Epithelial cell of proximal tubule (primary cell): ENCODE results near the gene SREBF1. TPM values are rescaled to one million over a fixed set of nuclear protein-coding genes. Genes with fewer than 3 reads are reported as not detected.

Experiments used
- DNase-seq: peaks from one replicate; pipeline ENCODE4 v3.0.0-alpha.2; 2011; ENCODE audit warnings: low read depth
- H3K4me3 ChIP-seq: 2 replicates; pipeline ENCODE4 v1.5.1; 2011; ENCODE audit warnings: low read depth, mild to moderate bottlenecking, low read length
- CTCF ChIP-seq: conservative IDR thresholded peaks from 2 replicates; pipeline ENCODE4 v1.5.1; 2012; ENCODE audit warnings: low read depth, mild to moderate bottlenecking, low read length
- total RNA-seq: library from RNA; depleted of rRNA; stranded (reverse); fragments of >200 nt; gene quantifications from 2 replicates; pipeline ENCODE4 v1.2.3, GENCODE V29; 2015

The SREBF1 gene
- total RNA-seq, 1 donor from 2014 or later: 58.3 TPM

- H3K4me3 ChIP-seq: no peak overlapping the region
- DNase-seq: no peak
- TF ChIP-seq CTCF: no peak
Measured at GRCh38 chr17:17824783-17825614, 11.8 kb downstream of the SREBF1 start.

GRCh38 chr17:17824119-17824782, 12.5 kb downstream of the SREBF1 start:
- peak overlapping the region; percentile 7 for H3K4me3 ChIP-seq
- no peak for TF ChIP-seq CTCF
- DNase-seq: no peak

- DNase-seq: no peak
- TF ChIP-seq CTCF: no peak
- H3K4me3 ChIP-seq: peak overlapping the region; percentile 43
Measured at GRCh38 chr17:17823433-17824118, 13.2 kb downstream of the SREBF1 start.

GRCh38 chr17:17822616-17823015, 14.2 kb downstream of the SREBF1 start:
- no peak for DNase-seq
- no peak for TF ChIP-seq CTCF
- H3K4me3 ChIP-seq: peak overlapping the region; percentile 43

GRCh38 chr17:17822189-17822588, 14.6 kb downstream of the SREBF1 start:
- H3K4me3 ChIP-seq: peak overlapping the region; percentile 43
- TF ChIP-seq CTCF: no peak
- DNase-seq: no peak

GRCh38 chr17:17820463-17821158, 16.2 kb downstream of the SREBF1 start:
- no peak for TF ChIP-seq CTCF
- no peak for DNase-seq
- no peak overlapping the region for H3K4me3 ChIP-seq
